K562 (cell line): Measurements from ENCODE around the gene RACGAP1. TPM values are rescaled to one million over a fixed set of nuclear protein-coding genes. Genes with fewer than 3 reads are reported as not detected.

Experiments used
- ADNP ChIP-seq: fragments of 200-800 bp; sonication (Bioruptor generic); IDR thresholded peaks from 2 replicates; pipeline ENCODE4 v1.6.1; 2016; ENCODE audit warnings: missing genetic modification characterization, missing compliant biosample characterization
- ARHGAP35 ChIP-seq: fragments of 450-650 bp; IDR thresholded peaks from 2 replicates; pipeline ENCODE4 v1.6.1; 2018; ENCODE audit not compliant: partially characterized antibody
- ARID1B ChIP-seq: fragments of 450-650 bp; IDR thresholded peaks from 2 replicates; pipeline ENCODE4 v1.6.1; 2016; ENCODE audit warnings: antibody characterized with exemption, mild to moderate bottlenecking, inconsistent platforms
- CBFA2T2 ChIP-seq: fragments of 450-650 bp; conservative IDR thresholded peaks from 2 replicates; pipeline ENCODE4 v1.6.1; 2017; ENCODE audit warnings: mild to moderate bottlenecking
- CBFA2T3 ChIP-seq: fragments of 450-650 bp; IDR thresholded peaks from 2 replicates; pipeline ENCODE4 v1.6.1; 2017
- CC2D1A ChIP-seq: fragments of 450-650 bp; IDR thresholded peaks from 2 replicates; pipeline ENCODE4 v1.6.1; 2017; ENCODE audit warnings: mild to moderate bottlenecking
- CEBPB ChIP-seq: fragments of 450-650 bp; IDR thresholded peaks from 2 replicates; pipeline ENCODE4 v1.6.1; 2016; ENCODE audit warnings: missing genetic modification characterization, missing compliant biosample characterization
- CHD2 ChIP-seq: IDR thresholded peaks from 2 replicates; pipeline ENCODE4 v1.6.1; 2011; ENCODE audit warnings: low read depth, low read length
- CREB1 ChIP-seq, 2 experiments: sonication (generic) in 1 of 2; formaldehyde crosslinking in 1 of 2; IDR thresholded peaks; 2 replicates each; pipeline versions ENCODE4 v1.6.1 to v1.8.0; 2012 to 2022; ENCODE audit warnings: inconsistent platforms in 1 of 2, mild to moderate bottlenecking in 1 of 2, missing genetic modification reagents in 1 of 2, moderate library complexity in 1 of 2
- CTBP1 ChIP-seq: fragments of 450-650 bp; IDR thresholded peaks from 2 replicates; pipeline ENCODE4 v1.6.1; 2016; ENCODE audit warnings: borderline replicate concordance
- FOXP1 ChIP-seq: sonication (generic); formaldehyde crosslinking; IDR thresholded peaks from 2 replicates; pipeline ENCODE4 v1.8.0; 2022; ENCODE audit warnings: mild to moderate bottlenecking, missing genetic modification reagents
- IRF2 ChIP-seq: sonication (generic); formaldehyde crosslinking; IDR thresholded peaks from 2 replicates; pipeline ENCODE4 v1.8.1; 2022; ENCODE audit warnings: mild to moderate bottlenecking, missing genetic modification reagents
- MED1 ChIP-seq: sonication (generic); formaldehyde crosslinking; IDR thresholded peaks from 2 replicates; pipeline ENCODE4 v1.8.1; 2023; ENCODE audit warnings: missing genetic modification reagents, borderline replicate concordance
- POLR2AphosphoS5 ChIP-seq: IDR thresholded peaks from 2 replicates; pipeline ENCODE4 v1.6.1; 2011; ENCODE audit warnings: mild to moderate bottlenecking, low read depth, low read length, moderate library complexity; ENCODE audit not compliant: control insufficient read depth, insufficient read depth
- RBM17 ChIP-seq: fragments of 200-400 bp; formaldehyde crosslinking; IDR thresholded peaks from 2 replicates; pipeline ENCODE4 v1.6.1; 2017; ENCODE audit warnings: low read depth, mild to moderate bottlenecking, low read length, borderline replicate concordance
- RCOR1 ChIP-seq, 2 experiments: IDR thresholded peaks; 2 replicates each; pipeline ENCODE4 v1.6.1; 2012; ENCODE audit warnings: low read depth in 2 of 2, low read length in 2 of 2, borderline replicate concordance in 1 of 2, improper control_type of control experiment in 1 of 2
- SAFB2 ChIP-seq: fragments of 200-400 bp; formaldehyde crosslinking; IDR thresholded peaks from 2 replicates; pipeline ENCODE4 v1.6.1; 2018; ENCODE audit warnings: borderline replicate concordance, low read length, low read depth, moderate library complexity; ENCODE audit not compliant: severe bottlenecking
- SMAD1 ChIP-seq: fragments of 150-350 bp; IDR thresholded peaks from 2 replicates; pipeline ENCODE4 v1.6.1; 2014; ENCODE audit warnings: low read length, low read depth; ENCODE audit not compliant: partially characterized antibody
- SMAD4 ChIP-seq: fragments of 250-450 bp; sonication (Bioruptor Pico); conservative IDR thresholded peaks from 2 replicates; pipeline ENCODE4 v1.8.0; 2021; ENCODE audit warnings: inconsistent platforms, mild to moderate bottlenecking, moderate library complexity
- SRSF3 ChIP-seq: fragments of 200-400 bp; formaldehyde crosslinking; IDR thresholded peaks from 2 replicates; pipeline ENCODE4 v1.6.1; 2016; ENCODE audit warnings: mild to moderate bottlenecking, low read length, moderate library complexity; ENCODE audit not compliant: insufficient read depth
- TCF7L2 ChIP-seq: fragments of 150-350 bp; IDR thresholded peaks from 2 replicates; pipeline ENCODE4 v1.6.1; 2016; ENCODE audit warnings: low read depth, mild to moderate bottlenecking, low read length, moderate library complexity
- TRIM24 ChIP-seq, 2 experiments: fragments of 450-650 bp; IDR thresholded peaks; 2 replicates each; pipeline ENCODE4 v1.6.1; 2016
- YY1 ChIP-seq, 3 experiments: IDR thresholded peaks; 2 replicates each; pipeline ENCODE4 v1.6.1; 2011; ENCODE audit warnings: low read length in 2 of 3, mild to moderate bottlenecking in 2 of 3, moderate library complexity in 2 of 3, borderline replicate concordance in 1 of 3, control low read depth in 1 of 3, low read depth in 1 of 3; ENCODE audit not compliant: insufficient read depth in 3 of 3, insufficient replicate concordance in 2 of 3, control insufficient read depth in 1 of 3, insufficient read length in 1 of 3; ENCODE audit errors: extremely low read depth in 1 of 3
- ZFP36 ChIP-seq: fragments of 150-350 bp; IDR thresholded peaks from 2 replicates; pipeline ENCODE4 v1.6.1; 2018; ENCODE audit warnings: low read length, low read depth; ENCODE audit not compliant: partially characterized antibody
- ZNF134 ChIP-seq: fragments of 250-450 bp; sonication (Bioruptor Pico); conservative IDR thresholded peaks from 2 replicates; pipeline ENCODE4 v1.4.0; 2020
- ZNF197 ChIP-seq: fragments of 200-800 bp; sonication (Bioruptor generic); IDR thresholded peaks from 2 replicates; pipeline ENCODE4 v1.6.1; 2016; ENCODE audit warnings: low read depth, missing genetic modification characterization, missing compliant biosample characterization
- ZNF253 ChIP-seq: fragments of 250-450 bp; sonication (Bioruptor Pico); conservative IDR thresholded peaks from 2 replicates; pipeline ENCODE4 v1.6.1; 2021; ENCODE audit warnings: mild to moderate bottlenecking
- ZZZ3 ChIP-seq: fragments of 450-650 bp; IDR thresholded peaks from 2 replicates; pipeline ENCODE4 v1.6.1; 2016; ENCODE audit warnings: antibody characterized with exemption, mild to moderate bottlenecking, moderate library complexity
- polyA plus RNA-seq, 8 experiments: library from polyadenylated mRNA; depleted of rRNA in 4 of 8; stranded (reverse) in 5 of 8; unstranded in 3 of 8; fragments of >200 nt; fragmentation: Nextera tagmentation in 2 of 8; fragmentation: Illumina TruSeq in 1 of 8; extraction: Ambion mirVana in 2 of 8; extraction: Trizol in 1 of 8; gene quantifications; 2 replicates each; pipeline versions ENCODE4 v1.2.1 to v1.2.3, GENCODE V29; 2011 to 2014; ENCODE audit warnings: inconsistent platforms in 1 of 8, missing spikeins in 1 of 8
- total RNA-seq, 7 experiments: library from RNA; depleted of rRNA in 6 of 7; stranded (reverse); fragments of >200 nt in 6 of 7; fragmentation: Illumina TruSeq in 2 of 7; extraction: Trizol in 2 of 7; gene quantifications; 2 replicates each; pipeline versions ENCODE4 v1.2.1 to v1.2.3, GENCODE V29; 2011 to 2021; ENCODE audit warnings: low replicate concordance in 1 of 7
- TF ChIP-seq, protein P1 (sequence below): sonication (generic); formaldehyde crosslinking; IDR thresholded peaks from 2 replicates; pipeline ENCODE4 v1.8.1; 2023; ENCODE audit warnings: mild to moderate bottlenecking, missing genetic modification reagents

The RACGAP1 gene
- total and polyA plus RNA-seq, 9 of the 15 experiments (the other 6 are each of a cell fraction or from before 2014, with no cell fraction given) = 56.4 to 92.9 (median 71.8) TPM

DNA sequence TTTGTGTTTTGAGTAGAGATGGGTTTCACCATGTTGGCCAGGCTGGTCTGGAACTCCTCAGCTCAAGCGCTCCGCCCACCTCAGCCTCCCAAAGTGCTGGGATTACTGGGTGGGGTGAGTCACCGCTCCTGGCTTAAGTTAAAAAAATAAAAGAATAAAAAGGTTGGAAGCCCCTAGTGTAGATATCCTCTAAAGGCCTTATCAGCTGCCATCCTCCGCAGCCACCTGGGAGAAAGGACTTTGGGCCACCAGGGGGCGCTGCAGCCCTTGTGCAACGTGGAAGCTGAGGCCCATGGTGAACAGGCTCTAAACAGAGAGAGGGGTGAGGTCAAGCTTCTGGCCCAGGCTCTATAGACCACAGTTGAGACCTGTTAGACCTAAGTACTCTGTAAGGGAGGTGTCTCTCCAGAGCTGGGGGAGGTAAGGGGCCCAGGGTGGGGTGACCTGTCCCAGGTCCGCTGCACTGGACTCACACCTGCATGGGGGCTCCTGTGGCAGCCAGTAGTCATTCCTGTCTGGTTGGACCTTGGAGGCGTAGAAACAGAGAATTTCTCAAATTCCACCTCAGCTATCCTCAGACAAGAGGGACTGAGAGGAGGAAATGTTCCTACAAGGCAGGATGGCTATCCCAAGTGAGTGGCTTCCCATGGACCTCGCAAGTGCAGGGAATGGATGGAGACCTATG lies 14.0 kb upstream of the RACGAP1 start (continued):
- TF ChIP-seq RCOR1 (IDR thresholded peaks at IDR 0.05; ENCODE audit: borderline replicate concordance in 1 of 2, low read depth in 2 of 2, low read length in 2 of 2) (peak in 1 of 2 experiments; percentile 83; a peak in 2 of 4 replicates), SRSF3 (no peak), TRIM24 (IDR thresholded peaks at IDR 0.05) (no peak), RBM17 (no peak), CEBPB (tag) (peak; percentile 30; the same call in 1 of the 2 replicates), POLR2AphosphoS5 (peak; percentile 32; the same call in 1 of the 2 replicates), ZNF197 (CRISPR knock-in tag) (0 out of 2 replicates have a peak, but pooled peaks have one; percentile 38), ZNF134 (CRISPR knock-in tag) (no peak), ARID1B (peak; percentile 68), CBFA2T2 (peak; percentile 43), ZFP36 (peak; percentile 24), IRF2 (CRISPR knock-in tag) (no peak), CTBP1 (peak; percentile 70; the same call in 1 of the 2 replicates), SMAD1 (no peak), SAFB2 (no peak), CHD2 (no peak), TCF7L2 (no peak), CC2D1A (peak; percentile 79), CBFA2T3 (peak; percentile 73), ZZZ3 (no peak), MED1 (CRISPR knock-in tag) (no peak), ADNP (no peak), FOXP1 (CRISPR knock-in tag) (no peak), ARHGAP35 (no peak), CREB1 (IDR thresholded peaks at IDR 0.05) (0 out of 2 replicates have a peak, but pooled peaks have one; percentile 33), CREB1 (CRISPR knock-in tag; IDR thresholded peaks at IDR 0.05) (peak; percentile 55), ZNF253 (CRISPR knock-in tag) (no peak), YY1 (IDR thresholded peaks at IDR 0.05; ENCODE audit: borderline replicate concordance in 1 of 3, control insufficient read depth in 1 of 3, extremely low read depth in 1 of 3, insufficient read depth in 3 of 3, insufficient read length in 1 of 3, insufficient replicate concordance in 2 of 3, low read depth in 1 of 3, low read length in 2 of 3) (peak in 1 of 3 experiments; percentile 45), SMAD4 (CRISPR knock-in tag) (0 out of 2 replicates have a peak, but pooled peaks have one; percentile 36)
- TF ChIP-seq, protein P1, sequence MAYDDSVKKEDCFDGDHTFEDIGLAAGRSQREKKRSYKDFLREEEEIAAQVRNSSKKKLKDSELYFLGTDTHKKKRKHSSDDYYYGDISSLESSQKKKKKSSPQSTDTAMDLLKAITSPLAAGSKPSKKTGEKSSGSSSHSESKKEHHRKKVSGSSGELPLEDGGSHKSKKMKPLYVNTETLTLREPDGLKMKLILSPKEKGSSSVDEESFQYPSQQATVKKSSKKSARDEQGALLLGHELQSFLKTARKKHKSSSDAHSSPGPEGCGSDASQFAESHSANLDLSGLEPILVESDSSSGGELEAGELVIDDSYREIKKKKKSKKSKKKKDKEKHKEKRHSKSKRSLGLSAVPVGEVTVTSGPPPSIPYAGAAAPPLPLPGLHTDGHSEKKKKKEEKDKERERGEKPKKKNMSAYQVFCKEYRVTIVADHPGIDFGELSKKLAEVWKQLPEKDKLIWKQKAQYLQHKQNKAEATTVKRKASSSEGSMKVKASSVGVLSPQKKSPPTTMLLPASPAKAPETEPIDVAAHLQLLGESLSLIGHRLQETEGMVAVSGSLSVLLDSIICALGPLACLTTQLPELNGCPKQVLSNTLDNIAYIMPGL = no peak
